HL-60 (cell line): ENCODE measurements around the gene BRF1.

Experiments
- DNase-seq, 2 experiments: peaks; one replicate each; pipeline ENCODE4 v3.0.0-alpha.2; 2010 to 2020; ENCODE audit warnings: low read depth in 1 of 2, low spot score in 1 of 2
- H3K27ac ChIP-seq: fragments of 250-450 bp; sonication (Bioruptor Pico); replicated peaks from 2 replicates; pipeline ENCODE4 v1.5.1; 2020; ENCODE audit warnings: mild to moderate bottlenecking, moderate library complexity
- H3K27me3 ChIP-seq: fragments of 250-450 bp; sonication (Bioruptor Pico); 2 replicates; pipeline ENCODE4 v1.5.1; 2021; ENCODE audit warnings: mild to moderate bottlenecking, moderate library complexity; ENCODE audit not compliant: insufficient read depth, poor library complexity, severe bottlenecking
- H3K4me3 ChIP-seq: replicated peaks from 2 replicates; pipeline ENCODE4 v1.5.1; 2011; ENCODE audit warnings: mild to moderate bottlenecking, control low read depth, low read length; ENCODE audit not compliant: insufficient read depth
- GABPA ChIP-seq: IDR thresholded peaks from 2 replicates; pipeline ENCODE4 v1.6.1; 2012; ENCODE audit warnings: low read depth
- POLR2AphosphoS5 ChIP-seq: IDR thresholded peaks from 2 replicates; pipeline ENCODE4 v1.6.1; 2012; ENCODE audit warnings: low read depth
- SPI1 ChIP-seq: IDR thresholded peaks from 2 replicates; pipeline ENCODE4 v1.6.1; 2012; ENCODE audit warnings: low read depth, mild to moderate bottlenecking, borderline replicate concordance
- TF ChIP-seq, protein P1 (sequence below): IDR thresholded peaks from 2 replicates; pipeline ENCODE4 v1.6.1; 2012; ENCODE audit warnings: low read depth; ENCODE audit not compliant: insufficient replicate concordance
- TF ChIP-seq, protein P2 (sequence below): IDR thresholded peaks from one replicate; pipeline ENCODE4 v1.5.1; 2011; ENCODE audit warnings: low read length, control low read depth, inconsistent platforms; ENCODE audit not compliant: insufficient read depth

The BRF1 gene

DNA sequence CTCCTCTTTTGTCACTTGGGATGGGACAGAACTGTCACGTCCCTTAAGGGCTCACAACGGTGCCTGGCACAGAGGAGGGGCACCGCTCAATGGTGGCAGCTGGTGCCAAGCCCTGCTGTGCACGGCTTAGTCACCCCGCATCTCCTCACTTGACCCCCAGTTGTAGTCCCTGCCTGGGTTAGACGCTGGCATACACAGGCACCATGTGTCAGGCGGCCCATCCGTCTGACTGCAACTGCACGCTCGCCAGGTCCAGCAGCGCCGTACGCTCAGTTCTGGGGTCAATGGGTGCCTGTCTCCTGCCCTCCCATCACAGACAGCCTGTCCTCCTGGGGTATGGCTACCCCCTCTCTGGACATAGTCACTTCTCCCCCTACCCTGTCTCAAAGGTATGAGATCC lies 12.2 kb upstream of the BRF1 start:
- DNase-seq: no peak
- H3K27me3 ChIP-seq: no peaks in the 10 kb centered on the region
- no peak overlapping the region for H3K4me3 ChIP-seq
- no peak overlapping the region for H3K27ac ChIP-seq
- TF ChIP-seq, protein P1, sequence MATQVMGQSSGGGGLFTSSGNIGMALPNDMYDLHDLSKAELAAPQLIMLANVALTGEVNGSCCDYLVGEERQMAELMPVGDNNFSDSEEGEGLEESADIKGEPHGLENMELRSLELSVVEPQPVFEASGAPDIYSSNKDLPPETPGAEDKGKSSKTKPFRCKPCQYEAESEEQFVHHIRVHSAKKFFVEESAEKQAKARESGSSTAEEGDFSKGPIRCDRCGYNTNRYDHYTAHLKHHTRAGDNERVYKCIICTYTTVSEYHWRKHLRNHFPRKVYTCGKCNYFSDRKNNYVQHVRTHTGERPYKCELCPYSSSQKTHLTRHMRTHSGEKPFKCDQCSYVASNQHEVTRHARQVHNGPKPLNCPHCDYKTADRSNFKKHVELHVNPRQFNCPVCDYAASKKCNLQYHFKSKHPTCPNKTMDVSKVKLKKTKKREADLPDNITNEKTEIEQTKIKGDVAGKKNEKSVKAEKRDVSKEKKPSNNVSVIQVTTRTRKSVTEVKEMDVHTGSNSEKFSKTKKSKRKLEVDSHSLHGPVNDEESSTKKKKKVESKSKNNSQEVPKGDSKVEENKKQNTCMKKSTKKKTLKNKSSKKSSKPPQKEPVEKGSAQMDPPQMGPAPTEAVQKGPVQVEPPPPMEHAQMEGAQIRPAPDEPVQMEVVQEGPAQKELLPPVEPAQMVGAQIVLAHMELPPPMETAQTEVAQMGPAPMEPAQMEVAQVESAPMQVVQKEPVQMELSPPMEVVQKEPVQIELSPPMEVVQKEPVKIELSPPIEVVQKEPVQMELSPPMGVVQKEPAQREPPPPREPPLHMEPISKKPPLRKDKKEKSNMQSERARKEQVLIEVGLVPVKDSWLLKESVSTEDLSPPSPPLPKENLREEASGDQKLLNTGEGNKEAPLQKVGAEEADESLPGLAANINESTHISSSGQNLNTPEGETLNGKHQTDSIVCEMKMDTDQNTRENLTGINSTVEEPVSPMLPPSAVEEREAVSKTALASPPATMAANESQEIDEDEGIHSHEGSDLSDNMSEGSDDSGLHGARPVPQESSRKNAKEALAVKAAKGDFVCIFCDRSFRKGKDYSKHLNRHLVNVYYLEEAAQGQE: no peak
- TF ChIP-seq SPI1 (no peak), GABPA (no peak), POLR2AphosphoS5 (no peak)
- TF ChIP-seq, protein P2, sequence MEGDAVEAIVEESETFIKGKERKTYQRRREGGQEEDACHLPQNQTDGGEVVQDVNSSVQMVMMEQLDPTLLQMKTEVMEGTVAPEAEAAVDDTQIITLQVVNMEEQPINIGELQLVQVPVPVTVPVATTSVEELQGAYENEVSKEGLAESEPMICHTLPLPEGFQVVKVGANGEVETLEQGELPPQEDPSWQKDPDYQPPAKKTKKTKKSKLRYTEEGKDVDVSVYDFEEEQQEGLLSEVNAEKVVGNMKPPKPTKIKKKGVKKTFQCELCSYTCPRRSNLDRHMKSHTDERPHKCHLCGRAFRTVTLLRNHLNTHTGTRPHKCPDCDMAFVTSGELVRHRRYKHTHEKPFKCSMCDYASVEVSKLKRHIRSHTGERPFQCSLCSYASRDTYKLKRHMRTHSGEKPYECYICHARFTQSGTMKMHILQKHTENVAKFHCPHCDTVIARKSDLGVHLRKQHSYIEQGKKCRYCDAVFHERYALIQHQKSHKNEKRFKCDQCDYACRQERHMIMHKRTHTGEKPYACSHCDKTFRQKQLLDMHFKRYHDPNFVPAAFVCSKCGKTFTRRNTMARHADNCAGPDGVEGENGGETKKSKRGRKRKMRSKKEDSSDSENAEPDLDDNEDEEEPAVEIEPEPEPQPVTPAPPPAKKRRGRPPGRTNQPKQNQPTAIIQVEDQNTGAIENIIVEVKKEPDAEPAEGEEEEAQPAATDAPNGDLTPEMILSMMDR: no peak

- H3K27ac ChIP-seq: no peak overlapping the region
- TF ChIP-seq GABPA (no peak), POLR2AphosphoS5 (no peak), SPI1 (no peak)
- TF ChIP-seq, protein P2: no peak
- TF ChIP-seq, protein P1: no peak
- DNase-seq: no peak
- no peak overlapping the region for H3K4me3 ChIP-seq
- no peaks in the 10 kb centered on the region for H3K27me3 ChIP-seq
Measured at GRCh38 chr14:105311838-105312237, 11.0 kb upstream of the BRF1 start.

DNA sequence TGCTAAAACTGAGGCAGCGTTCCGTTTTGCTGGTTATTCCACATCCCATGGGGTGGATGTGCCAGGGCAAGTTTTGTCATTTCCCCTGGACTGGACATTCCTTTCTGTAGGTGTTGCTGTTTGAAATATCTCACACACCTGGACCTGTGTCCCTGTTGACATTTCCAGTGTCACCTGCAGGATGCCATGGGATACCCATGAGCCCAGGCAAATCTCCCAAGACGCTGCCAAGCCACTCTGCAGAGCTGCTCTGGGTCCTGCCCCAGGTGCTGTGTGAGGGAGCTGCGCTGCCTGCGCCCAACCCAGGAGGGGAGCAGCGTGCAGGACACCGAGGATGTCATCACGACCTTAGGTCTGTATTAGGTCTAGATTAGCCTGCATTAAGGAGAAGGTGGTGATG lies 8.6 kb upstream of the BRF1 start:
- no peak for DNase-seq
- Histone ChIP-seq H3K27ac (no peak overlapping the region), H3K4me3 (no peak overlapping the region), H3K27me3 (no peaks in the 10 kb centered on the region)
- TF ChIP-seq, protein P1: no peak
- TF ChIP-seq GABPA (no peak), POLR2AphosphoS5 (no peak), SPI1 (no peak)
- TF ChIP-seq, protein P2: no peak
